ENCODE results near the gene NXPH4.
A peak's percentile ranks its signal among the peaks of the same experiment; 100 is the strongest.

The NXPH4 gene

DNA sequence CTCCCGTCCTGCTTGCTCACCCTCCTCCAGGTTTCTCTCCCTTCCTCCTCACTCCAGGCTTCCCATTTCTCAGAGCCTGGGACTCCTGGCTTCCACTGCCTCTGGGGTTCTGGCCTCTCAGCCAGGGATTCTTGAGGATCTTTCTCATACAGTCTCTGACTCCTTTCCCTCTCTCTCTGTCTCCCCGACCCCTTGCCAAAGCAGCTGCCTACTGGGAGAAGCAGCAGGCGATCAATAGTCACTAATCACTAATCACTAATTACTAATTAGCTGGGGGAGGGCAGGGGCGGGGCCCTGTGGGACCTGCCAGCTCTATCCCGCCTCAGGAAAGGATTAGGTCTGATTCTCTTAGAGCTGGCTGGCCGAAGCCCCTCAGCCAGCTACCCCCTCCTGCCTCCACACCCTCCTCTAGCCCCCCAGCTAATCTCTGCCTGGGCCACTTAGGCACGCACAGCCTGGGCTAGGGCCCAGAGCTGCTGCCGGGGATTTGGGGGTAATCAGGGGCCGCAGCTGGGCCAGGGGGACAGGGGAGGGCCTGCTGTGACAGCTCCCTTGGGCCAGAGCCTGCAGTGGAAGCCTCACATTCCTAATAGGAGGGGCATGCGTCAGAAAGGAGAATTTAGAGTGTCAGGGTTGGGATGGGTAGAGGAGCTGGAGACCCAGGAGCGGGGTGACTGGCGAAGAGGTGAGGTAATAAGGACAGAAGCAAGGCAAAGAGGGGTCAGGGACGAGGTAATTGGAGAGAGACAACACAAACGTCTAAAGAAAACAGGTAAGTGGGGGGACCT is 2.8 kb downstream of the NXPH4 start:
- DNase-seq (ENCODE audit: low read depth in 2 of 2): no peak

DNA sequence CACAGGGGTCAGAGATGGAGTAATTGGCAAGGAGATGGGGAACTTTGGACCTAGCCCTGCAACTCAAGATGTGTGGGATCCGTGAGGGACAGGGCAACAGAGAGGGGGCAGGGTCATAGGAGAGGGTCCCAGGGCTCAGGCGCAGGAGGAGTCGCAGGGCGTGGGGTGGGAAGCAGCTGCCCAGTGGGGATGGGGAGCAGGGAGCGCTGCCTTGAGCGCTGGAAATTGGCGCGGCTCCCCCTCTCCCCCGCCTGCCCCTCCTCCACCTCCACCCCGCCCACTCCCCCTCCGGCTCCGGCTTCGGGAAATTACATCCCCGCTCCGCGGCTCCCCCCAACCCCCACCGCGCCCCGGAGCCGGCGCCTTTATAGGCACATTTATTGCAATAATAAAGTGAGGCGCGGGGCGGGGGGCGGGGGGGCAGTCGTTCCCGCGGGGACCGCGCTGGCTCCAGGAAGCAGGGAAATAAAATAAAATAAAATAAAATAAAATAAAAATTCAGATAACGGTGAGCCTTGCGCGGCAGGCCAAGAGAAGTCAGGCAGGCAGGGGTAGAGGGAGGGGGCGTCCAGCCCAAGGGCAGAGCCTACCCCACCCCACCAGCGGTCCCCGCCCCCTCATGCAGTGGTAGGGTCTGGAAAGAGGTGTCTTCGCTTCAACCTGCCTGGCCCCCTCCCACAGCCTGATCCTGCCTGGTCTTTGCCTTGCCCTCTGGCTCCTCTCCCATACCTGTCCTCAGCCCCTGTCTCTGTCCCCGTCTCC is 3.6 kb downstream of the NXPH4 start:
- no peak for DNase-seq (ENCODE audit: low read depth in 2 of 2)

DNA sequence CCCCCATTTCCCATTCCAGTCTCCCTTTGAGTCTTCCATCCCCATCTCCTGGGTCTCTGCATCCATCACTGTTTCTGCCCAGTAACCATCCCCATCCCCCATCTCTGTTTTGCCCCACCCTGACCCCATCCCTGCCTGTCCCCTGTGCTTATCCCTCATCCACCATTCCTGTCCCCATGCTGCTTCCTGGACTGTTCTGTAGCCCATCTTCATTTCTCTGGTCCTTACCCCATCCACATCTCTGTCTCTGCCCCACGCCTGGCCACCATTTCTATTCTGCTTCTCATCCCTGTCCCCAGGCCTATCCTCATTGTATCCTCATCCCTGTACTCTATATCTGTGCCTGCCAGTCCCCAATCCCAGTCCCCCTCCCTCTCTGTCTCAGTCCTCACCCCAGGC is 4.2 kb downstream of the NXPH4 start:
- DNase-seq (ENCODE audit: low read depth in 2 of 2): no peak

DNA sequence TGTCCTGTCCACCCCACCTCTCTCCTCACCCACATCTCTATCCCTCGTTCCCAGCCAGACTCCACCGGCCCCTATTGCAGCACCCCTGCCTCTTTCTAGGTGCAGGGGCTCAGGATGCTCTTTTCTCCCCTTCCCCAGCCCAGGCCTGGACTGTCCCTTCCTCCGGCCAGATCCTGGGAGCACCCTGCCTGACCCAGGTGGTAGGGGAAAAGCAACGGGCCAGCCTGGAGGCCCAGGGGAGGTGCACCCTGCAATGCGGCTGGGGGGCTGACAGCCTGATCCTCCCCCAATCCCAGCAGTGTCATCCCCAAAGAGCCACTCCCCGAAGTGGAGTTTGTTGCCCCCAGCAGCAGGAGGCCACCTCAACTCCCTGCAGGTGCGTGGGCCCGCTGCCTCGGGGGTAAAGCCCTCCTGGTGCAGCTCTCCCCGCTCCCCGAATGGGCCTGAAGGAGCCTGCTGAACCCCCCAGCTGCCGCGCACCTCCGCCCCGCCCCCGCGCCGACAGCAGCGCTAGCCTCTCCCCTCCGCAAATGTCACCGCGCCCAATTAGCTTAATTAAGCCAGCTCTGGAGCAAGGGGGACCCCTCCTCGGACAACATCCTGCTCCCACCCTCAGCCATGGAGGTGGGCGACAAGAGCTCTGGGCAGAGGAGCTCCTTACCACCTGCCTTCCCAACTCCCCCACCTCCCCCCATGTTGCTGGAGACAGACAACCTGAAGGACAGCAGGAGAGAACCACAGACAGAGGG is 4.7 kb downstream of the NXPH4 start:
- no peak for DNase-seq (ENCODE audit: low read depth in 2 of 2)

DNA sequence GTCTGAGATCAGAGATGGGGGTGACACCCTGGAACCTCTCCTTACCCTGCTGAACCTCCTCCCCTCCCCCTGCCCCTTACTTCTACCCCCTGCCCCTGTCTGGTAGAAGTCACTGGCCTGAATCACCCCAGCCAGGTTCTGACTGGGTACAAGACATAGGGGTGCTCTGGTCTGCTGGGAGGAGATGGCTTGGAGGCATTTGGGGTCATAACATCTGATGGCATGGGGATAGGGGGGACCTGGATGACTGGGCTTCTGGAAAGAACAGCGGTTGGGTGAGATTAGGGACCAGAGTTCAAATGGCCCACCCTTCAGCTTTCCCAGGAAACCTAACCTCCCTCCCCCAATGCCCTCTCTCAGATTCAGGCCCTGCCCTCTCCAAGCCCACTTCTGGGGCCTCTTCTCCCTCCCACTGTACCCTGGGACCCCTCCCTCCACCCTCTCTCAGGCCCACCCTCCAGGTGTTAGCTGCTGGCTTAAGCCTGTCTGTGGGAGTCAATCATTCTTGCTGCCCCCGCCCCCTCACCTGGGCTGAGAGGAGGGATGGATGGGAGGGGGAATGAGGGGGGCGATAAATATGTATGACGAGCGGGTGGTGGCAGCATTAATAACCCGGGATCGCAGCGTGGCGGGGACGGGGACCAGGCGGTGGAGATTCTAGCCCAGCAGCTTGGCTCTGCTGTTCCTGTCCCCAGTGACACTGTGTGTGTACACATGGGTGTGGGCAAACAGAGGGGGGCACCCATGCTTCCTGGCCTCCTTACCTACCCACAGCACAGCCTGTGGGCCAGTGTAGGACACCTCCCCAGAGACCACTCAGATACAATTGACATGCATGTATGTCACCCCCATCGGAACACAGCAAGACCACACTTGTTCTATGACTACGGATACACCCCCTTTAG is 5.9 kb downstream of the NXPH4 start:
- no peak for DNase-seq (ENCODE audit: low read depth in 2 of 2)

DNA sequence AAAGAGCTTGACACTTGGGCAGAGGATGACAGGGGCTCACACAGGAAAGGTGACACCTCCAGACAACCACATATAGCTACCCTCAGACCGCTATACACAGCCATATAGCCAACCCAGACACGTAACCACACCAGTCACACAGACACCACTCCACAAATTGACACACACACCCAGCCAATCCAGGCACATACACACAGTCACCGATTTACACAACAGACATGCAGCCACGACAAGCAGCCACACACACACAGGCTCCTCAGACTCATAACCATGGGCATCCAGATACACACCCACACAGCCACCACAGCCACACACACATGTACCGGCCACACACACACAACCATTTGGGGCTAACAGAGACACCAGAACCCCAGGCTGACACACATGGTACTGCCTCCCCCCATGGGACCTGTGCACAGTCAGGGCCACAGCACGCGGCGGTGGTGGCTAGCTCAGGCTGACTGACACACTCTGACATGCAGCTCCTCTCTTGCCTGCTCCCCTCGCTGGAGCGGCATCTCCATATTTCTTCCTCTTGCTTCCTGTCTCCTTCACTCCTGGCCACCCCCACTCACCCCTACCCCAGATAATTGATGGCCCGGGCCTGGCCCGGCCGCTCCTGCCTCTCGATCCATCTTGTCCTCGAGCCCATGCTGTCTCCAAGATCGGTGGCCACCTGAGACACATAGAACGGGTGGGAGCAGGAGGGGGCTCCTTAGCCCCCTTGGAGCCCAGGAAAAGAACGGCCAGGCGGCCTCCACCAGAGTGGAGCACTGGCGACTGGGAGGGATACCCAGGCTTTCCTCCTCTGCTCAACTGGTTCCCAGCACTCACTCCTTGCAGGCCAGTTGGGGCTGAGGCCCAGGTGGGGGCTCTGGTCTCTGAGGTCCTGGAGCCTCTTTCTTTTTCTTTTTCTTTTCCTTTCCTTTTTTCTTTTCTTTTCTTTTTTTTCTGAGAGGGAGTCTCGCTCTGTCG is 6.9 kb downstream of the NXPH4 start:
- no peak for DNase-seq (ENCODE audit: low read depth in 2 of 2)

DNA sequence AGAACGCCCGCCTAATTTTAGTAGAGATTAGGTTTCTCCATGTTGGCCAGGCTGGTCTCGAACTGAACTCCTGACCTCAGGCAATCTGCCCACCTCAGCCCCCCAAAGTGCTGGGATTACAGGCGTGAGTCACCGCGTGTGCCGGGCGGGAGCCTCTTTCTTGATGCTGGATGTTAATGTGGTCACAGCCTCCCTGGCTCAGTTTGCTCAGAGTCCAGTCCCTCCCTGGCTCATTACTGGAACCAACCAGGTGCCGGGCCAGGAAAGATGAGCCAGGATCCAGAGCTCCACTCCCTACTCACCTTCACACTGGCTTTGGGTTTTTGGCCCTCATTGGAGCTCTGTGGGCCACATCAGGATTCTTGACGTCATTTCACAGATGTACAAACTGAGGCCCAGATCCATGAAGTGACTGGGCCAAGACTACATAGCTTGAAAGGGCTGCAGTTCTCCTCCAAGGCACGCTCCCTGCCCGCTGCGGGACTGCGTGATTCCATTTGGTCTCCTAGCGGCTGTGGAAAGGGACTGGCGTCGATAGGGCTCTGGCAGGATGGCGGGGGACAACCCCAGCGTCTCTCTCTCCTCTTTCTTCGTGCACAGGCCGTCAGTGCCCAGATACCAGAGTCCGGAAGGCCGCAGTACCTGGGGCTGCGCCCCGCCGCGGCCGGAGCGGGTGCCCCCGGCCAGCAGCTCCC is 7.8 kb downstream of the NXPH4 start:
- no peak for DNase-seq (ENCODE audit: low read depth in 2 of 2)

DNA sequence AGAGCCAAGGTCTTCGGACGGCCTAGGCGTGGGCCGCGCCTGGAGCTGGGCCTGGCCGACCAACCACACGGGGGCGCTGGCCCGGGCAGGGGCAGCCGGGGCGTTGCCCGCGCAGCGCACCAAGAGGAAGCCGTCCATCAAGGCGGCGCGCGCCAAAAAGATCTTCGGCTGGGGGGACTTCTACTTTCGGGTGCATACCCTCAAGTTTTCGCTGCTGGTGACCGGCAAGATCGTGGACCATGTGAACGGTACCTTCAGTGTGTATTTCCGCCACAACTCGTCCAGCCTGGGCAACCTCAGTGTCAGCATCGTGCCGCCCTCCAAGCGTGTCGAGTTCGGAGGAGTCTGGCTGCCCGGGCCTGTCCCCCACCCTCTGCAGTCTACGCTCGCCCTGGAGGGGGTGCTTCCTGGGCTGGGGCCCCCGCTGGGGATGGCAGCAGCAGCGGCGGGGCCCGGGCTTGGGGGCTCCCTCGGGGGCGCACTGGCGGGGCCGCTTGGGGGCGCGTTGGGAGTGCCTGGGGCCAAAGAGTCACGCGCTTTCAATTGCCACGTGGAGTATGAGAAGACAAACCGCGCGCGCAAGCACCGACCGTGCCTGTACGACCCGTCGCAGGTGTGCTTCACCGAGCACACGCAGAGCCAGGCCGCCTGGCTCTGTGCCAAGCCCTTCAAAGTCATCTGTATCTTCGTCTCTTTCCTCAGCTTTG is 8.5 kb downstream of the NXPH4 start:
- DNase-seq (ENCODE audit: low read depth in 2 of 2): peak in 1 of 2 donors; percentile 38

DNA sequence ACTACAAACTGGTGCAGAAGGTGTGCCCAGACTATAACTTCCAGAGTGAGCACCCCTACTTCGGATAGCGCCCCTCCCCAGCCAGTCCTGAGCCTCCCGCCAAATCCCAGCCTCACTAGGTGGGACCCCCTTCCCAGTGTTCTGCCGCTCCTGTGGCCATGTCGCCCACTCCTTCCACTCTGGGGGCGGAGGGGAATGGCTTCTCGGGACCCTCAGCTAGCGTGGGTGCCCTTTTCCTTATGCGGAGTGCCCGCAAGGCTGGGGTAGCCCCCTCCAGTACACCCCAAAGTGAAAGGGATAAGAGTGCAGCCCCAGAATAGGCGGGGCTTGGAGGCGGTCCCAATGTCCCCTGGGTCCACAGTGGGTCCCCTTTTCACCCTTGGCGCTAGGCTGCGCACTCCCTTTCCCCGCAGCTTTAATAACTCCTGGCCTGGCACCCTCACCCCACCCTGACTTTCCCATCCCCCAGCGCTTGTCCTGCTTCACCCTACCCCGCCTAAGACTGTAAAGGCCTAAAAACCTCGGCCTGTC is 9.2 kb downstream of the NXPH4 start:
- DNase-seq (ENCODE audit: low read depth in 2 of 2): no peak

DNA sequence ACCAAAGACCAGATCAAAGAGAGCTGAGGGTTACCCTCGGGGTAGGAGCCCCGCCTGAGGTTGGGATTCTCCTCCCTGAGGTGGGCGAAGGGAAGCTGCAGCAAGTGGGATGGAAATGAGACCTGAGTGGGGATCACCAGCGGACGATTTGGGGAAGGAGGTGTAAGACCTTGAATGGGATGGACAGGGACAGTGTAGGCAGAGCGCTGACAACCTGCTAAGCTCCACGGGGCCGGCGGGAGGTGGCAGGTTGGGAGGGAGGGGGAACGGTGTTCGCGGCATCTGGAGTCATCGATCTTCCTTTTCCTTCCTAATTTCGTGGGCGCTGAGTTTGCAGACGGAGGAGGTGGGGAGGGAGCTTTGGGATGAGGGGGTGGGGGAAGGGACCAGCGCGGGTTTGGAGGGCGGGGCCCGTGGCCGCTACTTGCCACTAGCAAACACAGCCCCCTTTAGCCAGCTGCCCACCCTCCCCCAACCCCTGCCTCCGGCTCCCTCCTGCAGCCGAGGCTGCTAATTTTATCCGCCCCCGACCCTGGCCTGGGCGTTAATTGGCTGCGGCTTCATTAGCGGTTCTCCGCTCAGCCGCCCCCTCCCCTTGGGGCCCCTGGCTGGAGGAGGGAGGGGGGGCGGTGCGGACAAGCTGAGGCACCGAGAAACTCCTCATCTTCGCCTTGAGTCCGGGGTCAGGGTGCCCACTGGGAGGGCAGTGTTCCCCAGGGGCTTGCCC is 10.2 kb downstream of the NXPH4 start:
- no peak for DNase-seq (ENCODE audit: low read depth in 2 of 2)

DNA sequence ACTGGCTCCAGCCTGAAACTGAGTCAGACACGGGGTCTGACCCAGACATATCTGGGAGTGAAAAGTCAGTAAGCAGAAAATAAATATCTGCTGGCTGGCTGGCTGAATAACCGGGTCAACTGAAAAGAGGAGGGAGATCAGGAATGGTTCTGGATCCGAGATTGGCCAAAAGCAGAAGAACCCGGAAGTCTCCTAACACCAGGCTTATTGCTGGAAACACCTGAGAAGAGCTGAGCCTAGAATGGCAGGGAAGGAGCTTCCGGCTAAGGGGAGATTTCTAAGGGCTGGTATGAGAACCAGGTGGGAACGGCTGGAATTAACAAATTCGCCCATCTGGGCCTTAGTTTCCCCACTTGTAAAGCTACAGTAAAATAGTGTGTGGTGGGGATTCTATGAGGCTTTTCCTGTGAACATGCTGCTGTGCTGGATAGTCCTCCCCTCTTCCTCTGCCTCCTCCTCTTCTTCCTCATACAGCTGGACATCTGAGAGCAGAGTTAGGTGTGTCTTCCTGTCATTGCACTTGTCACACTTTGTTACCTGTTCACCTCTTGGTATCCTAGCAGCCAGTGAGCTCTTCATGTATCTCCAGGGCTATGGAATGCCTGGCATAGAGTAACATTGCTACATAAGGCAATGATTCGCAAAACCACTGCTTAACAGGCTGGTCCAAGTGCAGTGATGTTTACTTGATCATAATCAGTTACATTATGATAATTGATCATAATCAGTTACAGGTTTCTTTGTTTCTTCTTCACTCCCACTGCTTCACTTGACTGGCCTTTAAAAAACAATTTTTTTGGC is 10.9 kb downstream of the NXPH4 start:
- no peak for DNase-seq (ENCODE audit: low read depth in 2 of 2)

DNA sequence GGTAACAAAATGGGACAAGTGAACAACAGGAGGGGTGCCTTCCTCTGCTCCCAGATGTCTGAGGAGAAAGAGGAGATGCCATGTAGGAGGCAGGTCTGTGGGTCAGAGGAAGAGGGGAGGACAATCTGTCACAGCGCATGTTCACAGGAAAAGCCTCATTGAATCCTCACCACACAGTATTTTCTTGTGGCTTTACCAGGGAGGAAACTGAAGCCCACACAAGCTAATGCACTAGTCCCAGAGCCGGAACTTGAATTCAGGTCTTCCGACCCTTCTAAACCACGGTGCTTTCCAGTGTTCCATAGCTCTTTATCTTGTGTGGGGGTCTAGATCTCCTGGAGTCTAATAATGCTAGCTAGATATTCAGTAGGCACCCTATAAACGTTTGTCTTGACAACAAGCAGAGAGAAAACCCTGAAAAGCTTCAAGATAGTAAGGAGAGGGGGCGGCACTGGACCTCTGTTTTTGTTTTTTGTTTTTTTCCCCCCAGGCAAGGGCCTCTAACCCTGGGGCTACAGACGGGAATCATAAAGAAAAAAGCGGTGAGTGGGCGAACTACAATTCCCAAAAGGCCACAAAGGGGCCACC is 12.5 kb downstream of the NXPH4 start:
- no peak for DNase-seq (ENCODE audit: low read depth in 2 of 2)

DNA sequence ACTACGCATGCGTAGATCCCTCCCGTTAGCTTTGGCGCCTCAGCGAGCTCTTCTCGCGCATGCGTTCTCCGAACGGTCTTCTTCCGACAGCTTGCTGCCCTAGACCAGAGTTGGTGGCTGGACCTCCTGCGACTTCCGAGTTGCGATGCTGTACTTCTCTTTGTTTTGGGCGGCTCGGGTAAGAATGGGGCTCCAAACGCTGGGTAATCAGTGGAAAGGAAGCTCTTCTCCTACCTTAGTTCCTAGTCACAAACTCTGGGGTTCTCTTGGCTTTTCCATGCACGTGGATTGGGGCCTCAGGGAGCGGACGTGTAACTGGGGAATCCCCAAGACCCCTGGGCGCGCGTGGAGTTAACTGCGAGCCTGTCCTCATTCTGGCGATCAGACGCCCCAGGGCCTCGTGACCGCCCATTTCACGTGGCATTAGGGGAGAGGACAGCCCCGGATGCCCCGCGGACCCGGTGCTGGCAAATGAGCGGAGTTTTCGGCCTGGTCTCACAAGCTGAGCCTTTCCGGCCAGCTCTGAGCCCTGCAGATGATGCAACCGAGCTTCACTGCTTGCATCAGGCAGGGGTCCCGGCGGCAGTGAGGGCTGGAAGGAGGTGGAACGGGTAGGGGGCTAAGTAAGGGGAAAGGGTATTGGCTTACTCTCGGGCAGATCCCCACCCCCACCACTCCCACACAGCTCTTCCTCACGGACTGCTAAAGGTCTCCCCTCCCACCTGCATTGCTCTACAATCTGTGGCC is 13.2 kb downstream of the NXPH4 start, which contains the start of gene SHMT2:
Gene SHMT2 (plus strand): TSS at position 78 of the 747 bp plus-strand sequence. CDS start 68 bp downstream, at position 146.
- peak; percentile 78 to 80 for DNase-seq (ENCODE audit: low read depth in 2 of 2)

DNA sequence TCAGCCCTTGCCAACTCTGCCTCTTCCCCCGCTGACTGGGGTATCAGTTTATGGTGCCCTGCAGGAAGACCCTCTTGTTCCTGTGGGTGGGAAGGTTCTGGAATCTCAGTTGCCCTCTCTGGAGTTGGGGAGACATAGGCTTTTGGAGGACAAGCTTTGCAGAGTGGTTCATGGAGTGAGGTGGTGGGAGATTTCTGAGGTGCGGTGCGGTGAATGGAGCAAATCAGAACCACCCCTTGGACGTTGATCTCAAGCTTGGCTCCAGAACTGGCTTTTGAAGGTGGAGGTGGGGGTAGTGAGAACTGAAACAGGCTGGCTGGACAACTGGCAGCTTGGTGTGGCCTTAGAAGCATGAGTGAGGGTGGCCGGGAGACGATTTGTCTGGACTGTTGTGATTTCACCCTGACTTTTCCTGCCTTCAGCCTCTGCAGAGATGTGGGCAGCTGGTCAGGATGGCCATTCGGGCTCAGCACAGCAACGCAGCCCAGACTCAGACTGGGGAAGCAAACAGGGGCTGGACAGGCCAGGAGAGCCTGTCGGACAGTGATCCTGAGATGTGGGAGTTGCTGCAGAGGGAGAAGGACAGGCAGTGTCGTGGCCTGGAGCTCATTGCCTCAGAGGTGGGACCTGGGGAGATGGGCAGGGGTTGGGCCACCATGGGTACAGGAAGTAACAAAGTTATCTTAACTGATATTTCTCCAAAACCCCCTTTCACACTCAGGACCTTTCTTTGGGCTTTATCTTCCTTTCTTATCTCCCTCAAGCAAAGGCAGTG is 14.0 kb downstream of the NXPH4 start:
- no peak for DNase-seq (ENCODE audit: low read depth in 2 of 2)

All from stimulated activated CD8-positive, alpha-beta memory T cell treated with anti-CD3 and anti-CD28 coated beads, Interleukin-7, amount 100 ng/mL, for 1 hour (primary cell).